GM13977 (cell line): Measurements from ENCODE around the gene TRIM29.

Experiments
- DNase-seq: peaks from one replicate; pipeline ENCODE4 v3.0.0; 2012; ENCODE audit warnings: low spot score
- CTCF ChIP-seq: IDR thresholded peaks from 2 replicates; pipeline ENCODE4 v1.5.1; 2012; ENCODE audit warnings: mild to moderate bottlenecking, control low read depth; ENCODE audit not compliant: insufficient read depth; ENCODE audit errors: extremely low read depth, missing control alignments
- in situ Hi-C: fragments of 300-500 bp; cut with MboI; formaldehyde crosslinking; loops from one replicate; pipeline ENCODE4 v1.12.0; 2022; ENCODE audit warnings: low sequenced_read_pairs, low pct_unique_long_range_greater_than_20kb, mixed read lengths, inconsistent platforms; ENCODE audit not compliant: unreplicated experiment

Gene TRIM29

DNA sequence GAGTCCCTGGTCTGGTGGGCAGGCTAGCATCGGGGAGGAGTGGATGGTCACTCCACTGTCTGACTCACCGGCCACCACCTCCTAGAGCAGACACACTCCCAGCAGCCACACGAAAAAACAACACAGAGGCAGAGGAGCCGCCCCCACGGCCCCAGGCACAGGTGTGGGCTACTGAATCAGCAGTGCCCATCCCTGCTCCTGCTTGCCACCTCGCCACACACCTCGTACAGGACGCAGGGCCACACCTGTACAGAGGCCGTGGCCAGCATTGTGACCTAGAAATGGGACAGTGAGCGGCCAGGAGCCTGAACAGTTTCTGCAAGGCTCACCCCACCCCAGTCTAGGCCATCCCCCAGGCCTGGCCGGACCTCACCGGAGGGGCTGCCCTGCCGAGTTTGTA, 14.0 kb downstream of the TRIM29 start:
- no peak for TF ChIP-seq CTCF
- in situ Hi-C loops = no loop called here
- DNase-seq = no peak

DNA sequence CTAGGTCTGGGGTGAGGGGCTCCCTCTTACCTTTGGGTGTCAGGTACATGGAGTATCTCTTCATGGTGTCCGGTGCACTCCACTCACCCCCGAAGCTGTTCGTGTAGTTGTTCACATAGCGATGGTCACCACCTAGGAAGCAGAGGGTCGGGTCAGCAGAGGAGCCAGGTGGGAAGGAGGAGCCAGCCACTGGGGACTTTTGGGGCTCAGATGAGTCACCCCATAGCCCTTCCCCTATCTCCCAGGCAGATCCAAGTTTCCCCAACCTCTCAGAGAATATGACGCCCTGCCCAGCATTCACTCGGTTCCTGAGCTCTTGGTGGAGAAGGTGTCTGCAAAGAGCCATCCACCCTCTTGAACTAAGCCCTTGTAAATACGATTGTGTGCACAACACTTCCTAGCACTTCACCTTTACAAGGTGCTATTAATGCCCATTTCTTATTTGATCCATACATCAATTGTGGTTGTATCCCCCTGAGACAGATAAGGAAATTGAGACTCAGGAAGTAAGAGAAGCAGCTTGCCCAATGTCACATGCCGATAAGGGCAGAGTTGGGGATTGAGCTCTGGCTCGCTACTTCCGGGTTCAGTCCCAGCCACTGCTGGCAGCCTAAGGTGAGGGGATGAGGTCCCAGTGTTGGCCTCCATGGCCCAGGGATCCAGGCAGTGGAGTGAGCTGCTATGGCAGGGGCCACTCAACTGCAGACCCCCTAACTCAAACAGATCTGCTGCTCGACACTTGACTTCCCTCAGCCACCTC, 14.8 kb downstream of the TRIM29 start:
- in situ Hi-C loops = no loop called here
- no peak for TF ChIP-seq CTCF
- DNase-seq = no peak

GRCh38 chr11:120121914-120122473, 15.9 kb downstream of the TRIM29 start:
- TF ChIP-seq CTCF = no peak
- in situ Hi-C loops = no loop called here
- DNase-seq = no peak

- in situ Hi-C loops = no loop called here
- no peak for TF ChIP-seq CTCF
- no peak for DNase-seq
Measured at GRCh38 chr11:120121336-120121735, 16.6 kb downstream of the TRIM29 start.

DNA sequence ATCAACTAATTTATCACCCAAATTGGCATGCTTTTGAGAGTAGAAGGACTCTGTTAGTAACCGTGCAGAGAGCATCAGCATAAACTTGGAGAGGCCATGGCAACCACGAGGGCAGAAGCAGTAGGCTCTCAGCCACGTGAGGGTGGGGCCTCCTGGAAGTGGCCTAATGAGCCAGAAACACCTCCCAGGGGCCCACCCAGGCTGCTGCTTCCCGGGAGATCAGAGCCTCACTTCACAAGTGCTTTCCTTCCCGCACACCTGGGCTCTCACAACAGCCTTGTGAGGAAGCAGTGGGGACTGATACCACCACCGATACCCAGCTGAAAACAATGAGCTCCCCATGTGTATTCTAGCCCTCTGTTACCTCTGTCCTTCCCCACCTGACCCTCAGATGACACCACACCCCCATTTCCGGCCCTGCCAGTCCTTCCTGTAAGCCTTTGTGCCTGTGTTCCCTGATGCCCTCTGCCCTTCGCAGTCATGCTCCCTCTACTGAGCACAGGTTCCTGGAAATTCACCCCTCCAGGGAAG, 17.0 kb downstream of the TRIM29 start:
- in situ Hi-C loops = no loop called here
- TF ChIP-seq CTCF = no peak
- DNase-seq = no peak

- DNase-seq = no peak
- in situ Hi-C loops = no loop called here
- TF ChIP-seq CTCF = no peak
Measured at GRCh38 chr11:120119121-120119520, 18.8 kb downstream of the TRIM29 start.
